Brain microvascular endothelial cell (primary cell): Measurements from ENCODE around the gene TARS1.

Experiments used
- DNase-seq: peaks from one replicate; pipeline ENCODE4 v3.0.0-alpha.2; 2020
- H3K27ac ChIP-seq: fragments of 250-450 bp; sonication (Bioruptor Pico); 2 replicates; pipeline ENCODE4 v1.5.1; 2020; ENCODE audit warnings: mild to moderate bottlenecking, moderate library complexity
- H3K27me3 ChIP-seq: fragments of 250-450 bp; sonication (Bioruptor Pico); replicated peaks from 2 replicates; pipeline ENCODE4 v1.5.1; 2020; ENCODE audit warnings: mild to moderate bottlenecking
- H3K36me3 ChIP-seq: fragments of 250-450 bp; sonication (Bioruptor Pico); replicated peaks from 2 replicates; pipeline ENCODE4 v1.5.1; 2020; ENCODE audit warnings: mild to moderate bottlenecking
- H3K4me3 ChIP-seq: 2 replicates; pipeline ENCODE4 v1.5.1; 2011; ENCODE audit warnings: low read depth, mild to moderate bottlenecking, control low read depth, low read length, moderate library complexity
- in situ Hi-C: cut with HindIII; loops from 2 replicates; pipeline ENCODE4 v1.10.0; 2017; ENCODE audit warnings: low sequenced_read_pairs, low pct_ligation_motif_present
- TF ChIP-seq, protein P1 (sequence below): IDR thresholded peaks from 2 replicates; pipeline ENCODE4 v1.5.1; 2011; ENCODE audit warnings: low read depth, mild to moderate bottlenecking, moderate library complexity, low read length, control low read depth, inconsistent platforms; ENCODE audit errors: missing control alignments

TARS1 gene

GRCh38 chr5:33480876-33481275, 40.1 kb downstream of the TARS1 start:
- TF ChIP-seq, protein P1, sequence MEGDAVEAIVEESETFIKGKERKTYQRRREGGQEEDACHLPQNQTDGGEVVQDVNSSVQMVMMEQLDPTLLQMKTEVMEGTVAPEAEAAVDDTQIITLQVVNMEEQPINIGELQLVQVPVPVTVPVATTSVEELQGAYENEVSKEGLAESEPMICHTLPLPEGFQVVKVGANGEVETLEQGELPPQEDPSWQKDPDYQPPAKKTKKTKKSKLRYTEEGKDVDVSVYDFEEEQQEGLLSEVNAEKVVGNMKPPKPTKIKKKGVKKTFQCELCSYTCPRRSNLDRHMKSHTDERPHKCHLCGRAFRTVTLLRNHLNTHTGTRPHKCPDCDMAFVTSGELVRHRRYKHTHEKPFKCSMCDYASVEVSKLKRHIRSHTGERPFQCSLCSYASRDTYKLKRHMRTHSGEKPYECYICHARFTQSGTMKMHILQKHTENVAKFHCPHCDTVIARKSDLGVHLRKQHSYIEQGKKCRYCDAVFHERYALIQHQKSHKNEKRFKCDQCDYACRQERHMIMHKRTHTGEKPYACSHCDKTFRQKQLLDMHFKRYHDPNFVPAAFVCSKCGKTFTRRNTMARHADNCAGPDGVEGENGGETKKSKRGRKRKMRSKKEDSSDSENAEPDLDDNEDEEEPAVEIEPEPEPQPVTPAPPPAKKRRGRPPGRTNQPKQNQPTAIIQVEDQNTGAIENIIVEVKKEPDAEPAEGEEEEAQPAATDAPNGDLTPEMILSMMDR: no peak
- no peak for DNase-seq
- Histone ChIP-seq H3K36me3 (no peaks in the 10 kb centered on the region), H3K27me3 (no peaks in the 10 kb centered on the region), H3K27ac (no peak overlapping the region), H3K4me3 (no peak overlapping the region)
- in situ Hi-C loops: no loop called here

DNA sequence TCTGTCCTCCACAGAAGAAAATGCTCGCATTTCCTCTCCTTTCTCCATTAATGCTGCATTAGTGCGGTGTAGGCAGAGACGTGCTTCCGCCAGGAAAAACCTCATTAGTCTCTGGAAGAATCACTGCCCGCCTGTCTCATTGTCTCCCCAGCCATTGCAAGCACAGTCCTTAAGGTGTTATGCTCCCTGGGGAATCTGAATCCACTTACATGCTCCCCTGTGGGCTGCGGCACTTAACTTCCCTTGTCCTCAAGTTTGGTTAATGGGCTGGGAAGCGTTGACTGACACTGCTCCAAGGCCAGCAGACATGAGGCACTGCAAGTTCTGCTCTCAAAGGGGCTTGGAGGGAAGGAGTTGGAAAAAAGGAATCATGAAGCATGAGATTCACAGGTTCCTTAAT, 41.6 kb downstream of the TARS1 start:
- Histone ChIP-seq H3K36me3 (no peaks in the 10 kb centered on the region), H3K27me3 (no peaks in the 10 kb centered on the region), H3K4me3 (no peak overlapping the region), H3K27ac (no peak overlapping the region)
- TF ChIP-seq, protein P1: no peak
- no peak for DNase-seq
- in situ Hi-C loops: no loop called here

GRCh38 chr5:33487236-33487635, 46.5 kb downstream of the TARS1 start:
- TF ChIP-seq, protein P1: no peak
- no peak overlapping the region for H3K27ac ChIP-seq
- H3K27me3 ChIP-seq: no peaks in the 10 kb centered on the region
- in situ Hi-C loops: no loop called here
- no peaks in the 10 kb centered on the region for H3K36me3 ChIP-seq
- no peak for DNase-seq
- no peak overlapping the region for H3K4me3 ChIP-seq

GRCh38 chr5:33488558-33489355, 48.0 kb downstream of the TARS1 start:
- TF ChIP-seq, protein P1: no peak
- in situ Hi-C loops: no loop called here
- H3K4me3 ChIP-seq: no peak overlapping the region
- H3K27me3 ChIP-seq: no peaks in the 10 kb centered on the region
- no peak overlapping the region for H3K27ac ChIP-seq
- no peak for DNase-seq
- H3K36me3 ChIP-seq: no peaks in the 10 kb centered on the region

- H3K27me3 ChIP-seq: no peaks in the 10 kb centered on the region
Observed at GRCh38 chr5:33489481-33490067, 48.8 kb downstream of the TARS1 start.

More at GRCh38 chr5:33489481-33490067, 48.8 kb downstream of the TARS1 start:
- DNase-seq: no peak
- Histone ChIP-seq H3K4me3 (no peak overlapping the region), H3K36me3 (no peaks in the 10 kb centered on the region), H3K27ac (no peak overlapping the region)
- TF ChIP-seq, protein P1: no peak
- in situ Hi-C loops: no loop called here
